BJ (cell line): ENCODE data around the gene TIGD3. TPM values are rescaled to one million over a fixed set of nuclear protein-coding genes. Genes with fewer than 3 reads are reported as not detected.

Experiments
- CTCF ChIA-PET: fragments of 350-600 bp; formaldehyde crosslinking; extraction: SDS; loops from one replicate; lab custom pipeline; 2021; ENCODE audit warnings: antibody characterized with exemption, inconsistent platforms; lab: Yijun Ruan, JAX
- POLR2A ChIA-PET: fragments of 300-600 bp; sonication (Branson Sonifier 250); formaldehyde crosslinking; extraction: SDS; loops from one replicate; lab custom pipeline; 2021; ENCODE audit warnings: antibody characterized with exemption; lab: Charles Lee
- DNase-seq: peaks from one replicate; pipeline ENCODE4 v3.0.0-alpha.2; 2011; ENCODE audit warnings: low read depth
- H3K27me3 ChIP-seq: 2 replicates; pipeline ENCODE4 v1.6.0; 2011; ENCODE audit warnings: low read length; ENCODE audit not compliant: control insufficient read depth, insufficient read depth
- H3K36me3 ChIP-seq: 2 replicates; pipeline ENCODE4 v1.5.1; 2011; ENCODE audit warnings: low read length; ENCODE audit not compliant: control insufficient read depth, insufficient read depth
- H3K4me3 ChIP-seq: 2 replicates; pipeline ENCODE4 v1.5.1; 2011; ENCODE audit warnings: low read depth, mild to moderate bottlenecking, control low read depth, low read length
- polyA plus RNA-seq: library from polyadenylated mRNA; depleted of rRNA; stranded (reverse); fragments of >200 nt; gene quantifications from 2 replicates; pipeline ENCODE4 v1.2.3, GENCODE V29; 2011
- TF ChIP-seq, protein P1 (sequence below): IDR thresholded peaks from 2 replicates; pipeline ENCODE4 v1.5.1; 2011; ENCODE audit warnings: low read depth, mild to moderate bottlenecking, control low read depth, inconsistent platforms, low read length, moderate library complexity; ENCODE audit not compliant: insufficient read depth

TIGD3 gene
- polyA plus RNA-seq, 1 experiment: 0.06 TPM

DNA sequence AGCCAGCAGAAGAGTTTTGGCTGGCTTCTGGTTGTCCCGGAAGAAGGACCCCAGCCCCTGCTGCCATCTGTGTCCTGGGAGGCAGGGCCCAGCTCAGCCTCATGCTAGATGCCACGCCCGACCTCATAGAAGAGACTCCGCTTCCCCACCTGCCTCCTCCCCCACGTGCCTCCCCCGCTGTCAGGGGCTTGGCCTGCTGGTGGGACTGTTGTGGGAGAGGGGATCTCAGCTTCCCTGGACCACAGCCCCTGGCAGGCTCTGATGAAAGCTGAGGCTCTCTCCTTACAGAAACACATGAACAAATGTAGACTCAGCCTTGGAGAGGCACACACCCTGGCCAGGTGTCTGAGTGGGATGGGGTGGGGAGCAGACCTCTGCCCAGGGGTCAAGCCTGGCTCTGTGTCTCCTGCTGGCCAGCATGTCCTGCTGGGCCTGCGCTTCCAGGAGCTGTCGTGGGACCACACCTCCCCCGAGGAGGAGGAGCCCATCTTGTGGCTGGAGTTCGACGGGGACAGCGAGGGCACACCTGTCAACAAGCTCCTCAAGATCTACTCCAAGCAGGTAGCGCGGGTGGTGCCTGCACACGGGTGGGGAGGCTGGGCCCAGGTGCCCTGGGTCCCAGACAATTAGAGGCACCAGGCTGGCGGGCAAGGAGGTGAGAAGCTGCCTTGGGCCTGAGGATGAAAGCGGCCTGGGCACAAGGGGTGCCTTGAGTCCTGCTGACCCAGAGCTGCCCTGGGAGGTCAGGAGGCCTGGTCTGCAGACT, 45.9 kb downstream of the TIGD3 start:
- no peak for DNase-seq
- ChIA-PET POLR2A (no interaction called here), CTCF (interaction anchor here (1.0 kb wide), 1 partner anchor 12 kb away, joined by 3 read pairs; no protein-coding TSS in a partner anchor)
- TF ChIP-seq, protein P1, sequence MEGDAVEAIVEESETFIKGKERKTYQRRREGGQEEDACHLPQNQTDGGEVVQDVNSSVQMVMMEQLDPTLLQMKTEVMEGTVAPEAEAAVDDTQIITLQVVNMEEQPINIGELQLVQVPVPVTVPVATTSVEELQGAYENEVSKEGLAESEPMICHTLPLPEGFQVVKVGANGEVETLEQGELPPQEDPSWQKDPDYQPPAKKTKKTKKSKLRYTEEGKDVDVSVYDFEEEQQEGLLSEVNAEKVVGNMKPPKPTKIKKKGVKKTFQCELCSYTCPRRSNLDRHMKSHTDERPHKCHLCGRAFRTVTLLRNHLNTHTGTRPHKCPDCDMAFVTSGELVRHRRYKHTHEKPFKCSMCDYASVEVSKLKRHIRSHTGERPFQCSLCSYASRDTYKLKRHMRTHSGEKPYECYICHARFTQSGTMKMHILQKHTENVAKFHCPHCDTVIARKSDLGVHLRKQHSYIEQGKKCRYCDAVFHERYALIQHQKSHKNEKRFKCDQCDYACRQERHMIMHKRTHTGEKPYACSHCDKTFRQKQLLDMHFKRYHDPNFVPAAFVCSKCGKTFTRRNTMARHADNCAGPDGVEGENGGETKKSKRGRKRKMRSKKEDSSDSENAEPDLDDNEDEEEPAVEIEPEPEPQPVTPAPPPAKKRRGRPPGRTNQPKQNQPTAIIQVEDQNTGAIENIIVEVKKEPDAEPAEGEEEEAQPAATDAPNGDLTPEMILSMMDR: no peak
- Histone ChIP-seq H3K36me3 (peaks cover 58% of the 10 kb centered on the region), H3K27me3 (no peaks in the 10 kb centered on the region), H3K4me3 (no peak overlapping the region)

DNA sequence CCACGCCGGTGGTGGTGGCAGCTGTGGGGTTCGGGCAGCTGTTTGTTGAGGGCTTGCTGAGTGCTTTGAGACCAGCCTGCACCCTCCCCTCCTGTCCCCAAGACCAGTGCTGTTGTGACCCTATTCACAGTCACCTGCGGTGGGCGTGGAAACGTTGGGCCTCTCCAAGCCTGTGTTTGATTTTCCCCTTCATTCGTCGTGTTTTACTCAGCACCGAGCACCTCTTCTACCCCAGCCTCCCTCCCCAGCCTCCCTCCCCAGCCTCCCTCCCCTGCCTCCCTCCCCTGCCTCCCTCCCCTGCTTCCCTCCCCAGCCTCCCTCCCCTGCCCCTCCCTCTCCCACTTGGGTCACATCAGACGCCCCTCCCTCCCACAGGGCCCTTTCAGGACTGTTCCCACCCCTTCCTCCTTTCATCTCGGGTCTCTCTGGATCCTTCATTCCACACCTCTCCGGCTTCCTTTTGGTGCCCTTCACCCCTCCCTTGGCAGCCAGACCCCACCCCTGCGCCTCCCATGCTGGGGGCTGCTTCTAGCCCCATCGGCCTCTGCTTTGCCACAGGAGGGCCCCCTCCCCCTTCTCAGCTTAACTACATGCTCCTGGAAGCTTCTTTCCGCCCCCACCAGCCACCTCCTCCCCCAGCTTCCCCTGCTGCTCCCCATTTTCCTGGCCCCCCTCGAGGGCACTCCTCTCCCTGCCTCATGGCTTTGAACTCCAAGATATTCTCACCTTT, 46.7 kb downstream of the TIGD3 start:
- Histone ChIP-seq H3K36me3 (peaks cover 55% of the 10 kb centered on the region), H3K4me3 (no peak overlapping the region), H3K27me3 (no peaks in the 10 kb centered on the region)
- POLR2A ChIA-PET: no interaction called here
- CTCF ChIA-PET: interaction anchor here (1.0 to 7.1 kb wide), 2 partner anchors 13 to 15 kb away, joined by 3 to 53 read pairs; no protein-coding TSS in a partner anchor
- no peak for DNase-seq
- TF ChIP-seq, protein P1: no peak

DNA sequence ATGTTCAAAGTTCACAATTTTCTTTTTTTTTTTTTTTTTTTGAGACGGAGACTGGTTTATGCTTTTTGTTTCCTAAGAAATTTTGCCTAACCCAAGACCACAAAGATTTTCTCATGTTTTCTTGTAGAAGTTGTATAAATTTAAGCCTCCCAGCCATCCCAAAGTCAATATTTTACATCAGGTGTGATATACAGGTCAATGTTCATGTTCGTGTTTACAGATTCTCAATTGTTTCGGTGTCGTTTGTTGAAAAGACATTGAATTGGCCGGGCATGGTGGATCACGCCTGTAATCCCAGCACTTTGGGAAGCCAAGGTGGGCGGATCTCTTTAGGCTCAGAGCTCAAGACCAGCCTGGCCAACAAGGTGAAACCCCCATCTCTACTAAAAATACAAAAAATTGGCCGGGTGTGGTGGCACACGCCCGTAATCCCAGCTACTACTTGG, 47.3 kb downstream of the TIGD3 start:
- ChIA-PET POLR2A (no interaction called here), CTCF (interaction anchor here (7.1 kb wide), 1 partner anchor 15 kb away, joined by 53 read pairs; no protein-coding TSS in a partner anchor)
- H3K36me3 ChIP-seq: peaks cover 50% of the 10 kb centered on the region
- H3K27me3 ChIP-seq: no peaks in the 10 kb centered on the region
- no peak overlapping the region for H3K4me3 ChIP-seq
- no peak for DNase-seq
- TF ChIP-seq, protein P1: no peak

DNA sequence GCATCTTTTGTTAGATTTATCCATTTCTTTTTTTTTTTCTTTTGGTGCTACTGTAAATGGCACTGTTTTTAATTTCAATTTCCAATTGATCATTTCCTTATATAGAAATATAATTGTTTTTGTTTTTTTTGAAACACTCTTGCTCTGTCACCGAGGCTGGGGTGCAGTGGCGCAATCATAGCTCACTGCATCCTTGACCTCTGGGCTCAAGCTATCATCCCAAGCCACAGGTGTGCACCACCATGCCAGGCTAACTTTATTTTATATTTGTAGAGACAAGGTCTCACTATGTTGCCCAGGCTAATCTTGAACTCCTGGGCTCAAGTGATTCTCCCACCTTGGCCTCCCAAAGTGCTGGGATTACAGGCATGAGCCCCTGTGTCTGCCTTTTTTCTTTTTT, 48.2 kb downstream of the TIGD3 start:
- Histone ChIP-seq H3K27me3 (no peaks in the 10 kb centered on the region), H3K4me3 (no peak overlapping the region), H3K36me3 (peaks cover 42% of the 10 kb centered on the region)
- TF ChIP-seq, protein P1: no peak
- ChIA-PET CTCF (interaction anchor here (7.1 kb wide), 1 partner anchor 14 kb away, joined by 53 read pairs; no protein-coding TSS in a partner anchor), POLR2A (no interaction called here)
- DNase-seq: no peak

DNA sequence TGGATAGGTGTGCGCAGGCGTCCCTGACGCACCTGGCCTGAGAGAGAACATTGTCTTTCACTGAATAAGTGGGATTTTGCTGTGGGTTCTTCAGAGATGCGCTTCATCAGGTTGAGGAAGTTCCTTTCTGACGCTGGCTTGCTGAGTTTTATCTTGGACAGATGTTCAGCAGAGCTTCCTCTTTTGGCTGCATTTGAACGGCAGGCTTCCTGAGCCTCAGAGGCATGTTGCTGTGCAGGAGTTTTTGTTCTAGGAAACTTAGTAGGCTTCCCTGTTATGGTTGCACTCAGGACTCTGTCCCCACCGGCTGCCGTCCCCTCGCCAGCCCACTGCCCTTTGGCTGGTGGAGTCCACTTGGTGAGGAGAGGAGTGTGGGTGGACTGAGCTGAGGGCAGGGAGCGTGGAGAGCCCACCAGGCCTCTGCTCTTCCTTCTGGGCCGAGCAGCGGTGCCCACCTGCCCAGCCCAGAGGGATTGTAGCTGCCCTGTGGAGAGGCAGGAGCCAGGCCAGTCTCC, 49.1 kb downstream of the TIGD3 start:
- ChIA-PET POLR2A (no interaction called here), CTCF (interaction anchor here (7.1 kb wide), 1 partner anchor 13 kb away, joined by 53 read pairs; no protein-coding TSS in a partner anchor)
- Histone ChIP-seq H3K36me3 (peaks cover 37% of the 10 kb centered on the region), H3K27me3 (no peaks in the 10 kb centered on the region), H3K4me3 (no peak overlapping the region)
- TF ChIP-seq, protein P1: no peak
- DNase-seq: no peak
